ENCODE results near the gene PLCG2.
"Not testable (repeated sequence)": the region's sequence is repeated elsewhere in the genome, so short reads cannot be mapped to it uniquely, and the experiment has no call there.

Gene PLCG2

DNA sequence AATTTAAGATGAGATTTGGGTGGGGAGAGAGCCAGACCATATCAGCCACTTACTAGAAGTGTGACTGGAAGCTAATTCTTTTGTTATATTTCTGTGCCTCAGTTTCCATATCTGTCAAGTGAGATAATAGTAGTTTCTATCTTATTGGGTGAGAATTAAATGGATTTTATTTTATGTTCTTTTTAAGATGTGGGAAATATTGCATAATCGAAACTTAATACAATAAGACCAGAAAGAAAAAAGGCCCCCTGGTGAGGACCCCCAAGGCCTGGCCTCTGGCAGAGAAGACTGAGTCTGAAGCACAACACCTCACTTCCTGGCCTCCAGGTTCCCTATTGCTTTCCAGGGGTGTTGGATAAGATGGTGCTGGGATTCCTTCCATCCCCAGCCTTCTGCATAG is 13.7 kb downstream of the PLCG2 start:
- DNase-seq, result no peak

- no peak for DNase-seq
Measured at GRCh38 chr16:81795193-81795592, 16.1 kb downstream of the PLCG2 start.

DNA sequence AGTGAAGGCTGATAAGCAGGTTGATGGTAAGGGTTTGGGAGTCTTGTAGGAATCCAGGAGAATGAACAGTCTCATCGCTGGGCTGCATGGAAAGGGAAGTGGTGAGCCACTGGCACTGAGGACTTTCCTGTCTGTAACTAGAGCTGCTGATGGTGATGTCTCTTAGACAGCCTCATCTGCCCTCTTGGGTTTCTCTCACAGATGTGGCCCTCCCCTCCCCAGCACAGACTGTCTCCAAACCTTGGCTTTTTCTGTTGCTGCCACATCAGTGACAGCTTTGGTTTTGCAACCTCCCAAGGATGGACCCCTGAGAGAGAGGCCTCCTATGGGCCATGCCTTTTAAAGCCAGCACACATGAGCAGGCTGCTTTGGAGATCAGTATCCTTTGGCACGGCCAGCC is 16.9 kb downstream of the PLCG2 start:
- no peak for DNase-seq

DNA sequence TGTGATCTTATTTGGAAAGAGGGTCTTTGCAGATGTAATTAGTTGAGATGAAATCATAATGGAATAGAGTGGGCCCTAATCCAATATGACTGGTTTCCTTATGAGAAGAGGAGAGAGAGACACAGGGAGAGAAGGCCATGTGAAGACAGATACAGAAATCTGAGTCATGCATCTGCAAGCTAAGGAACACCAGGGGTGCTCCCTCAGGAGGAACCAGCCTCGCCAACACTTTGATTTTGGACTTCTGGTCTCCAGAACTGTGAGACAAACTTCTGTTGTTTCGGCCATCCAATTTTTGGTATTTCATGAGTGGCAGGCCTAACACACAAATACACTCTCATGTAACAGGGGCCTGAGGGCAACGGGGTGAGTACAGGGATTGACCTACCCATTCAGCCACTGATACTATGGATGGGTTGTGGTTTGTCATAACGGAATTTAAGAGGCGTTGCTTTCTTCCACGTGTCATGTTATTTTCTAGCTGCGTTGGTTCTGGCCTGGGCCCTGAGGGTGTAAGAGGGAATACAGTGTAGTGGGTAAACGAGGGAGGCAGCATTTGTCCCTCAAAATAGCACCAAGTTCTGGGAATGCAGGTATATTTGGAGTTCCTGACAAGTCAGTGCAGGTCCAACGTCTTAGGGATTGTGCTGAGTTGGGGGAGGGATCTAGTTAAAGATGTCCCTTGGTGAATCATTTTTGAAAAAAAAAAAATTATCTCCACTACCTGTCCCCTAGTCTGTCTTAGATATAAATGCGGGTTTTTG is 17.7 kb downstream of the PLCG2 start:
- DNase-seq, result no peak

DNA sequence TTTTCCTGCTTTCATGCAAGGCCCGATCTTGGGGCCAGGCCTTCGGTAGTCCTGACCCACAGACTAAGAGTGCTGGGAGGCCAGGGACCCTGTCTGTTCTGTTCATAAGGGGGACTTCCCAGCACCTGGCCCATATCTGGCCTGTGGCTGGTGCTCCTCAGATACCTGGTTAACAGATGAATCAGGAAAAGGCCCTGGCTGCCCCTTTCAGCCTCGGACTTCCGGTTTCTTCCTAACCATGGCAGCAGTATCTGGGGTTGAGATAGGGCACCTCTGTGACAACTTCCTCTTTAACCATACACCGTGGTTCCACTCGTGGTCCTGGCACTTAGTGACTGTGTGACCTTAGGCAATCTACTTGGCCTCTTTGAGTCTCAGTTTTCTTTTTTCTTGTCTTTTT is 18.4 kb downstream of the PLCG2 start:
- DNase-seq, result no peak

DNA sequence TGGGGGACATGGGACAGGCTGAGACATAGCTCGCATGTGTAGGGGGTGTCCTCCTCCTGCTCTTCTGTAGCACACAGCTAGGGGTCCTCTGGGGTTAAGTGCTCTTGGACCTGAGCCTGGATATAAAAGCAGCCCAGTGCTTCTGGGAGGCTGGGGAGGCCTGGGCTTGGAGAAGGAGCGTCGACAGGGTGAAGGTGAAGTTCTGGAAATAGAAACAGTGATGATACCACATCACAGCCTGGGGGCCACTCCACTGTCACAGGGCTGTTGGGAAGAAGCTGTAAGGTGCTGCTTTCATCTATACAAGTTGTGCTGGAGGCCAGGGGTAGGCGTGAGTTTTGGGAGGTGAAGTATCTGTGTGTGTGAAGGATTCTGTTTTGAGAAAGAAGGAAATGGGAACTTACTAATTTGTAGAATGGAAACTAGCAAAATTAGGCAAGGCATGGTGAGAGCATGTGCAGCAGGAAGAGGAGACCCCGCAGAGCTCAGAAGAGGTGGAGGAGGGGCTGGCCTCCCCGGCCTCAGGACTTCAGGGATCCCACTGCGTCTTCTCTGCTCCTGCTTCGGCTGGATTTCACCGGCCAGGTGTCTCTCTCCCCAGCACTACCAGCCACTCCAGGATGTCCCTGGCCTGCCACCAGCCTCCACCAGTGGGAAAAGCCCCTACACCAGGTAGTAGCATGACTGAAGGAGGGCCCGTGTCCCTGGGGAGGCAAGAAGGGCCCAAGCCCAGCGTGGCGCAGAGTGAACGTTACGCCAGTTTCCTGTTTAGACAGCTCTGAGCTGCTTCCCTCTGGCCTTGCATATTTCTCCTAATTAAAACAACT is 19.4 kb downstream of the PLCG2 start:
- DNase-seq, result peak in 1 of 2 donors; percentile 16

DNA sequence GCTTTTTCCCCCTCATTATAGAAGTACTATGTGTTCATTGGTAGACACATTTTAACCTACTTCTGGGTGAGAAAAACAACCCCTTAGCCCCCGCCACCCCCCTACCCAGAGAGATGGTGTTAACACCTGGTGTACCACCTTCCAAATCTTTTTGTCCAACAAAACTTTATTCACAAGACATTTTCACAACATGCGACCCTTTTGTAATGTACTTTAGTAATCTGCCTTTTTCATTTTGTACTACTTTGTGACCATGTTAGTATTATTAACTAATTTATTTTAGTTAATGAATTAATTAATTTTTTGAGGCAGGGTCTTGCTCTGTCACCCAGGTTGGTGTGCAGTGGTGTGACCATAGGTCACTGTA is 20.0 kb downstream of the PLCG2 start:
- DNase-seq, result no peak

DNA sequence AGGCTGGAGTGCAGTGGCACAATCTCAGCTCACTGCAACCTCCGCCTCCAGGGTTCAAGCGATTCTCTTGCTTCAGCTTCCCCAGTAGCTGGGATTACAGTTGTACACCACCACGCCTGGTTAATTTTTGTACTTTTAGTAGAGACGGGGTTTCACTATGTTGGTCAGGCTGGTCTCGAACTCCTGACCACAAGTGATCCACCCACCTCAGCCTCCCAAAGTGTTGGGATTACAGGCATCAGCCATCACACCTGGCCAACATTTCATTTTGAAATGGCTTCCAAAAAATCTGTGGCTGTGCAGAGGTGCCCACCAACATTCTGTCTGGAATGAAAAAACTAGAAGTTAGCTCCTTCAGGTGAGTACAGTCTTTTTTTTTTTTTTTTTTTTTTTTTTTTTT is 22.6 kb downstream of the PLCG2 start:
- DNase-seq, result not testable (repeated sequence)

DNA sequence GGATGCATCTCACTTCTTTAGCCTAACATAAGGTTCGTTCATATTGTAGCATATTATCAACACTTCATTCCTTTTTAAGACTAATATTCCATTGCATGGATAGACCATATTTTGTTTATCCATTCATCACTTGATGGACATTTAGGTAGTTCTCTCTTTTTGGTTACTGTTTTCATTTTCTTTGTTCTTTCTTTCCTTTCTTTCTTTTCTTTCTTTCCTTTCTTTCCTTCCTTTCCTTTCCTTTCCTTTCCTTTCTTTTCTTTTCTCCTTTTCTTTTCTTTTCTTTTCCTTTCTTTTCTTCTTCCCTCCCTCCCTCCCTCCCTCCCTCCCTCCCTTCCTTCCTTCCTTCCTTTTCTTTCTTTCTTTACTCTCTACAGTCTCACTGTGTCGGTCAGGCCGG is 24.2 kb downstream of the PLCG2 start:
- no peak for DNase-seq

- no peak for DNase-seq
Measured at GRCh38 chr16:81804134-81804610, 25.1 kb downstream of the PLCG2 start.

GRCh38 chr16:81806696-81807095 is 27.6 kb downstream of the PLCG2 start:
- no peak for DNase-seq

GRCh38 chr16:81807767-81808358 is 28.8 kb downstream of the PLCG2 start:
- no peak for DNase-seq

DNA sequence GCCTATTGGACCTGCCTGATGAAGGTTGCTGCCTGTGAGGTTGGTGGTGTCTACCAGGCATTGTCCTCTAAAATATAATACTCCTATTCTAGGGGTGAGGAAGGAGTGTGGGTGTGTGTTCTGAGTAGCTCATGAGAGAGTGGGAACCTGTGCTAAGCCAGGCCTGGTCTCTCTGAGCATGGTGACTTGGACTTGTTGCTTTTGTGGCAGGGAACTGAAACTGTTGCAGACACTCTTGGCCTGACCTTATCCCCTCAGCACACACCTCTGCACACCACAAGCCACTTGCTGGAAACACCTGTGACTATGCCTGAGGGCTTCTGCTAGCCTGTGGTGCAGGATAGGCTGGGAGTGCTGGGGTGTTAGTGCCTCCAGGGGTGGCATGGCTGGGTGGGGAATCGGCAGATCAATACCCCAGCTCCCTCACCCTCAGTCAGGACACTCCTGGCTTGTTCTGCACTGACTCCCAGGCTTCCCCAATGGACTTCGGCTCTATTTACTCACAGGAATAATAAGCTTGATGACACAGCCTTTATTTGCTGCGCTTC is 29.9 kb downstream of the PLCG2 start:
- no peak for DNase-seq

- DNase-seq, result no peak
Measured at GRCh38 chr16:81809567-81809966, 30.5 kb downstream of the PLCG2 start.

- DNase-seq, result no peak
Measured at GRCh38 chr16:81810361-81810760, 31.3 kb downstream of the PLCG2 start.

- DNase-seq, result no peak
Measured at GRCh38 chr16:81810894-81811538, 31.9 kb downstream of the PLCG2 start.

DNA sequence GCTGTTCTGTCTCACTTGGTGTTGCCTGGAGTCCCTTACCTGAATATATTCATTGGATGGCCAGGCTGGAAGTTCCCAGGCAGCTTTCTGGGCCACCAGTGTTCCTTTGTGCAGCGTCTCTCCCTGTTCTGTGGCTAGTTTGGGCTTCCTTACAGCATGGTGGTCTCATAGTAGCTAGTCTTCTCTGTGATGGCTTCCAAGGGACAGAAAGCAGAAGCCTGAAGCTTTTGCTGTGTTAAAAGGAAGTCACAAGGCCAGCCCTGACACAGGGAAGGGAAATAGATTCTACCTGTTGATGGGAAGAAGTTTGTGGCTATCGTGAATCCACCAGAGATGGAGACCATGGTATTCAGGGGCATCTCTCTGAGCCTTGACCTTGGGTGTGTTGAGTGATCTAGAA is 34.6 kb downstream of the PLCG2 start:
- no peak for DNase-seq

DNA sequence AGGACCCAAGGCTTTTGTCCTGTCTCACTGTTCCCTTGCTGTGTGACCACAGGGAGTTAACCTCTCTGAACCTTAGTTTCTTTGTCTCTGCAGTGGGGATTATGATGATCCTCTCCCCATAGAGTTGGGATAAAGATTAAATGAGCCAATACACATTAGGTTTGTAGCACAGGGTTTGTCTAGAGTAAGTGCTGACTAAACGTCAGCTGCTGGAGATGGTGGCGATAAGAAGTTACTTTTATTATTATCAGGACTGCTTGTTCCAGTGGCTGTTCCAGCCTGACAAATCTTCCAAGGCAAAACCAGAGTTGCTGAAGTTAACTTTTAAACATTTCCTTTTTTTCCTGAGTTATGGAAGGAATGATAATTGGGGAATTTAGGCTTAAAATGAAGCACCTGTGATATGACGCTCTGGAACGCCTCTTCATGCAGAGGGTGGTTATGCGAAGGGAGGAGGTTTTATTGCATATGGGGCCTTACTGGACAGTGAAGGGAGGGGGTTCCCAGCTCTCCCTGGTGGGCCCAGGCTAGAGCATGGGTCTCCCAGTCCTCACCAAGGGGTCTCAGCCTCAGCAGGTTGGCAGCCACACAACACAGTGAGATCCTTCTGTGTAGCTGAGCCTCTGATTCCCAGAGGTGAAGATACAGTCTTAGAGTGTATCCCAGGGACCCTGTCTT is 35.8 kb downstream of the PLCG2 start:
- no peak for DNase-seq

- no peak for DNase-seq
Measured at GRCh38 chr16:81815429-81815766, 36.3 kb downstream of the PLCG2 start.

- DNase-seq, result no peak
Measured at GRCh38 chr16:81816351-81816750, 37.3 kb downstream of the PLCG2 start.

DNA sequence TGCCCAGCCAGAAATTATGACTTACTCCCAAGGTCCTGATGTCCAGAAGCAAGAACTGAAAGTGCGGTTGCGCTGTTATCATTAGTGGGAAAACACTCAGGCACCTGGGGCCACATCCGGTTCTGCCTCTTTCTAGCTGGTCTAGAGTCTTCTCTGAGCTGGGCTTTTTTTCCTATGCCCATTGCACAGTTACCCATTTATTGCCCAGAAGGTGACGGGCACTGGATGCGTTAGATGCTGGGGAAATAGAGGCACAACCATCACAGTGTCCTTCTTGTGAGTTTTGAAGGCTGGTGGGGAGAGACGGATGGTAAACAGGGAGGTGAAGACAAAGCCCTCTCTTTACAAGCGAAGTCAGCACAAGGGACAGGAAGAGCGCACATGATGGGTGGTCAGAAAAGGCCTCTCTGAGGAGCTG is 37.7 kb downstream of the PLCG2 start:
- no peak for DNase-seq

- no peak for DNase-seq
Measured at GRCh38 chr16:81817296-81817695, 38.2 kb downstream of the PLCG2 start.
